Choroid plexus epithelial cell (primary cell): ENCODE results near the gene SAA1.

Experiments used
- DNase-seq: peaks from one replicate; pipeline ENCODE4 v3.0.0-alpha.2; 2010; ENCODE audit warnings: low read depth
- H3K4me3 ChIP-seq: 2 replicates; pipeline ENCODE4 v1.5.1; 2011; ENCODE audit warnings: low read depth, mild to moderate bottlenecking, control low read depth, low read length, moderate library complexity
- TF ChIP-seq, protein P1 (sequence below): conservative IDR thresholded peaks from 2 replicates; pipeline ENCODE4 v1.5.1; 2011; ENCODE audit warnings: low read depth, mild to moderate bottlenecking, control low read depth, inconsistent platforms, low read length, moderate library complexity

The SAA1 gene

DNA sequence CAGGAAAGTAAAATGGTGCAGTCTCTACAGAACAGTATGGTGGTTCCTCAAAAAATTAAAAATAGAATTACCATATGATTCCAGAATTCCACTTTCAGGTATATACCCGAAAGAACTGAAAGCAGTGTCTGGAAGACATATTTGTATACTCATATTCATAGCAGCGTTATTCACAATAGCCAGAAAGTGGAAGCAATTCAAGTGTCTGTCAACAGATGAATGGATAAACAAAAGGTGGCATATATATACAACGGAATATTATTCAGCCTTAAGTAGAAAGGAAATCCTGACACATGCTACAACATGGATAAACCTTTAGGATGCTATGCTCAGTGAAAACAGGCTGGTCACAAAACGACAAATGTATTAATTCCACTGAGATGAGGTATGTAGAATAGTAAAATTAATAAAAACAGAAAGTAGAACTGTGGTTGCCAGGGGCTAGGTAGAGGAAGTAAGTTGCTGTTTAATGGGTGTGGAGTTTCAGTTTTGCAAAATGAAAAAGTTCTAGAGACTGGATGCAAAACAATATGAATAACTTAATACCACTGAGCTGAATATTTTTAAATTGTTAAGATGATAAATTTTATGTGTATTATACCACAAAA lies 14.5 kb downstream of the SAA1 start:
- no peak for DNase-seq
- H3K4me3 ChIP-seq = no peak overlapping the region
- TF ChIP-seq, protein P1, sequence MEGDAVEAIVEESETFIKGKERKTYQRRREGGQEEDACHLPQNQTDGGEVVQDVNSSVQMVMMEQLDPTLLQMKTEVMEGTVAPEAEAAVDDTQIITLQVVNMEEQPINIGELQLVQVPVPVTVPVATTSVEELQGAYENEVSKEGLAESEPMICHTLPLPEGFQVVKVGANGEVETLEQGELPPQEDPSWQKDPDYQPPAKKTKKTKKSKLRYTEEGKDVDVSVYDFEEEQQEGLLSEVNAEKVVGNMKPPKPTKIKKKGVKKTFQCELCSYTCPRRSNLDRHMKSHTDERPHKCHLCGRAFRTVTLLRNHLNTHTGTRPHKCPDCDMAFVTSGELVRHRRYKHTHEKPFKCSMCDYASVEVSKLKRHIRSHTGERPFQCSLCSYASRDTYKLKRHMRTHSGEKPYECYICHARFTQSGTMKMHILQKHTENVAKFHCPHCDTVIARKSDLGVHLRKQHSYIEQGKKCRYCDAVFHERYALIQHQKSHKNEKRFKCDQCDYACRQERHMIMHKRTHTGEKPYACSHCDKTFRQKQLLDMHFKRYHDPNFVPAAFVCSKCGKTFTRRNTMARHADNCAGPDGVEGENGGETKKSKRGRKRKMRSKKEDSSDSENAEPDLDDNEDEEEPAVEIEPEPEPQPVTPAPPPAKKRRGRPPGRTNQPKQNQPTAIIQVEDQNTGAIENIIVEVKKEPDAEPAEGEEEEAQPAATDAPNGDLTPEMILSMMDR = no peak

DNA sequence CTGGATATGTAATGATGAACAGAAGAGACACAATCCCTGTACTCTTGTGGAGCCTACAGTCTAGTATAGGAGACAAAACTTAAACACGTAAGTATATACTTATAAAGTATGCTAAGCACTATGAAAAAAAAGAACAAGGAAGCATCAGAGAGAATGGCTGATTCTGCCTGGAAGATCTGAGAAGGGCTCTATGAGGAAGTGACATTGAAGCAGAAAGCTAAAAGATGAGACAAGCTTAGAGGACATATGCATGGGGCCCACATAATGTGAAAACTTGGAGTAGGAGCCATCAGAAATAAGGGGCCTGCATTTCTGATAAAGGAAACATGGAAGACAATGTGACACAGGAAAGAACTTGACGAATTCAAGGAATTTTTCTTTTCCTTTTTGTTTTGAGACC lies 16.6 kb downstream of the SAA1 start:
- H3K4me3 ChIP-seq = no peak overlapping the region
- TF ChIP-seq, protein P1 = no peak
- no peak for DNase-seq

DNA sequence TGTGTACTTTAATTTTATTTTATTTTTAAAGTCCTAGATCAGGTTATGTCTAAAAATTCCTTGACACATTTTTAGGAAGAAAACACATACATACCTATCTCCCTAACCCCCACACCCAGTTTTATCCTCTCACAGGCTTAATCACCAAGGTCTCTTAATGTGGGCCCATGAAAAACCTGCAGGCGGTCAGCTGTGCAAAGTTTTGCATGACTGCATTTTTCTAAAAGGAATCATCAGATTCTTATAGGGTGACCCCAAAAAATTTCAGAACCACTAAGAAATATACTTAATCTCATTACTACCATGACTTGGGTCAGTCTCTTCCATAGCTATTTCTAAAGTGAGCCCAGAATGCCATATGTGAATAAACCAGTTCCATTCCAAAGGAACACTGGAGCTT lies 19.8 kb downstream of the SAA1 start:
- DNase-seq = no peak
- H3K4me3 ChIP-seq = no peak overlapping the region
- TF ChIP-seq, protein P1 = no peak

DNA sequence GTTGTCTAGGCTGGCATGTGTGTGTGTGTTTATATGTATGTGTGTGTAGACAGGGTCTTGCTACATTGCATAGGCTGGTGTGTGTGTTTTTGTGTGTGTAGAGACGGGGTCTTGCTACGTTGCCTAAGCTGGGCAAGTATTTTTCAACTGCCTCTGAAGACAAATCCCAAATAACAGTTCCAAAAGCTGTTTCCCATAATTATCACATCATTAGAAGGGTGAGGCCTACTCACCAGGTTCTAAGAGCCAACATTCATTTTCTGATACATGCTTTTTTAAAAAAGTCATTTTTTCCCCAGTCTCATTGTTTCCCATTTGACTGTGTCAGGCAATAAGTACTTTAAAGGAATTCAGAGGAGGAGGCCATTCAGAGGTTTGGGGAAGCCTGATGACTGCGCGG lies 22.8 kb downstream of the SAA1 start:
- no peak overlapping the region for H3K4me3 ChIP-seq
- TF ChIP-seq, protein P1 = no peak
- no peak for DNase-seq

DNA sequence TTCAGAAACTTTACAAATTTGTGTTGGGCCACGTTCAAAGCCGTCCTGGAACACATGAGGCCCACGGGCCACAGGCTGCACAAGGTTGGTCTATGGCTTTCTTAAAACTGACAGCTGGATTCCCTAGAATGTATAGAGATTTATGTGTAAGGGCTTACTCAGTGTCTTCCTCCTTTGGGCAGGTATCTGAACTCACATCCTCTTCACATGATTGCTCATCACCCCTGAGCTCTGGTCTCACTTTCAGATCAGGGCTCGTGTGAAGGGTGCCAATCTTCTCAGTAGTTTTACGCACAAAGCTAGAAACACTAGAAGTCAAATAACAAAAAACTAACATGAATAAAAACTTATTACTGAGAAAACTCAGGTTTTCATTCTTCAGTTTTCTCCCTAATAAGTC lies 28.8 kb downstream of the SAA1 start:
- TF ChIP-seq, protein P1 = no peak
- no peak for DNase-seq
- H3K4me3 ChIP-seq = no peak overlapping the region

DNA sequence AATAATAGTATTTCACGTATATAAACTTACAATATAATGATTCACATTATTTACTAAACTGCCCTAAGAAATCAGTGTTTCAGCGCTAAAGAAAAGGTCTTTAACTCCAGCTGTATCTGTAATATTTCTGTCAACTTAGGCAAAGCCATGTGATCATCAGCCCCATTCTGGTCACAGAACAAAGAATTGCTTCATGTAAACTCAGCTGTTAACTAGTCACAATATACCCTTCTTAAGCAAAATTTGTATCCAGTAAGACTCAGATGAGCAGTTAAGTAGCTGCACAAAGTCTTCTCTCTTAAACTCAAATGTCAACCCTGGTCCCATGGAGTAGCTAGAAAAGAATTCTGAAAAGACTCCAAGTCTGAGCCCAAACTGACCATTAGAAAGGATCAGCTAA lies 29.3 kb downstream of the SAA1 start:
- TF ChIP-seq, protein P1 = no peak
- no peak overlapping the region for H3K4me3 ChIP-seq
- no peak for DNase-seq

DNA sequence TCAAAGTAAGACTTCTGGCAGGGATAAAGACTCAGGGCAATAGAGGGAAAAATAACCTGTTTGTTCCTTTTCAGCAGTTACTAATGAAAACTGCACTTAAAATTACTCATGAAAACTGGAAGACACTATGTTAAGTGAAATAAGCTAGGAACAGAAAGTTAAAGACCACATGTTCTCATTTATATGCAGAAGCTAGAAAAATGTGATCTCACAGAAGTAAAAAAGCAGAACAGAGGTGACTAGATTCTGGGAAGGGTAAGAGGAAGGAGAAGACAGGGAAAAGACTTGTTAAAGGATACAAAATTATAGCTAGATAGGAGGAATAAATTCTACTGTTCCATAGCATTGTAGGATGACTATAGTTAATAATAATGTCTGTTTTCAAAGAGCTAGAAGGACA lies 33.7 kb downstream of the SAA1 start:
- no peak for DNase-seq
- TF ChIP-seq, protein P1 = no peak

More for the DNA sequence above, 33.7 kb downstream of the SAA1 start:
- no peak overlapping the region for H3K4me3 ChIP-seq
